Neural cell (in vitro differentiated cells): ENCODE measurements around the gene GPR107. TPM values are rescaled to one million over a fixed set of nuclear protein-coding genes. Genes with fewer than 3 reads are reported as not detected.

ENCODE experiments used
- H2AFZ ChIP-seq: fragments of 200-600, 300-800 bp; sonication (generic), shearing (Covaris generic); 2 replicates; pipeline ENCODE4 v1.6.0; 2014; ENCODE audit warnings: low read depth, mild to moderate bottlenecking, antibody characterized with exemption, low read length, moderate library complexity
- H3F3A ChIP-seq: fragments of 200-600 bp; shearing (Covaris generic); 2 replicates; pipeline ENCODE4 v1.6.1; 2016; ENCODE audit warnings: mild to moderate bottlenecking, moderate library complexity, mixed read lengths, antibody characterized with exemption, low read length; ENCODE audit not compliant: insufficient read depth, poor library complexity, severe bottlenecking
- H3K27ac ChIP-seq: fragments of 200-600, 300-800 bp; sonication (generic), shearing (Covaris generic); 2 replicates; pipeline ENCODE4 v1.5.1; 2014; ENCODE audit warnings: mild to moderate bottlenecking, low read length, moderate library complexity
- H3K27me3 ChIP-seq: fragments of 300-800, 200-600 bp; sonication (generic), shearing (Covaris generic); 2 replicates; pipeline ENCODE4 v1.6.0; 2014; ENCODE audit warnings: mild to moderate bottlenecking, low read depth, low read length, moderate library complexity; ENCODE audit not compliant: insufficient read depth
- H3K36me3 ChIP-seq: fragments of 300-800, 200-600 bp; sonication (generic), shearing (Covaris generic); 2 replicates; pipeline ENCODE4 v1.5.1; 2014; ENCODE audit warnings: mild to moderate bottlenecking, antibody characterized with exemption, low read length, moderate library complexity; ENCODE audit not compliant: insufficient read depth
- H3K4me2 ChIP-seq: fragments of 300-800, 200-600 bp; sonication (generic), shearing (Covaris generic); 2 replicates; pipeline ENCODE4 v1.6.0; 2014; ENCODE audit warnings: mild to moderate bottlenecking, low read length
- H3K4me3 ChIP-seq: fragments of 300-800, 200-600 bp; sonication (generic), shearing (Covaris generic); 2 replicates; pipeline ENCODE4 v1.5.1; 2014; ENCODE audit warnings: mild to moderate bottlenecking, low read length, moderate library complexity
- H3K79me2 ChIP-seq: fragments of 200-600 bp; shearing (Covaris generic); replicated peaks from 2 replicates; pipeline ENCODE4 v1.6.0; 2014; ENCODE audit warnings: mild to moderate bottlenecking, low read length, moderate library complexity; ENCODE audit not compliant: insufficient read depth
- H3K9ac ChIP-seq: fragments of 300-800, 200-600 bp; sonication (generic), shearing (Covaris generic); 2 replicates; pipeline ENCODE4 v1.6.1; 2016; ENCODE audit warnings: mild to moderate bottlenecking, low read length, mixed read lengths
- H3K9me2 ChIP-seq: fragments of 200-600 bp; shearing (Covaris generic); 2 replicates; pipeline ENCODE4 v1.6.1; 2016; ENCODE audit warnings: mild to moderate bottlenecking, low read length, mixed read lengths; ENCODE audit not compliant: insufficient read depth
- H3K9me3 ChIP-seq: fragments of 200-600, 300-800 bp; sonication (generic), shearing (Covaris generic); 2 replicates; pipeline ENCODE4 v1.6.1; 2016; ENCODE audit warnings: mild to moderate bottlenecking, mixed run types, low read length, moderate library complexity, mixed read lengths
- H4K20me1 ChIP-seq: fragments of 200-600 bp; shearing (Covaris generic); 2 replicates; pipeline ENCODE4 v1.6.1; 2016; ENCODE audit warnings: mild to moderate bottlenecking, mixed run types; ENCODE audit not compliant: insufficient read depth
- CTCF ChIP-seq: fragments of 450-650 bp; IDR thresholded peaks from 2 replicates; pipeline ENCODE4 v1.5.1; 2014; ENCODE audit warnings: antibody characterized with exemption, mild to moderate bottlenecking, moderate library complexity; ENCODE audit not compliant: poor library complexity, severe bottlenecking
- EZH2 ChIP-seq: fragments of 200-600, 300-800 bp; shearing (Covaris generic), sonication (generic); IDR thresholded peaks from 2 replicates; pipeline ENCODE4 v1.6.1; 2014; ENCODE audit warnings: antibody characterized with exemption, low read length, borderline replicate concordance, mild to moderate bottlenecking; ENCODE audit not compliant: insufficient read depth, poor library complexity, severe bottlenecking
- MXI1 ChIP-seq: fragments of 450-650 bp; conservative IDR thresholded peaks from 2 replicates; pipeline ENCODE4 v1.6.1; 2014; ENCODE audit warnings: antibody characterized with exemption, mild to moderate bottlenecking; ENCODE audit not compliant: poor library complexity, severe bottlenecking
- POLR2AphosphoS5 ChIP-seq: IDR thresholded peaks from 2 replicates; pipeline ENCODE4 v1.6.1; 2012
- REST ChIP-seq: IDR thresholded peaks from 2 replicates; pipeline ENCODE4 v1.6.1; 2012; ENCODE audit warnings: borderline replicate concordance
- SMC3 ChIP-seq: fragments of 450-650 bp; conservative IDR thresholded peaks from 2 replicates; pipeline ENCODE4 v1.6.1; 2014; ENCODE audit warnings: antibody characterized with exemption, mild to moderate bottlenecking, moderate library complexity; ENCODE audit not compliant: poor library complexity
- TAF1 ChIP-seq: IDR thresholded peaks from 2 replicates; pipeline ENCODE4 v1.6.1; 2012; ENCODE audit warnings: low read depth
- polyA plus RNA-seq: library from polyadenylated mRNA; depleted of rRNA; stranded (reverse); fragments of >200 nt; gene quantifications from 2 replicates; pipeline ENCODE4 v1.2.3, GENCODE V29; 2014

Gene GPR107
- polyA plus RNA-seq, 1 donor from 2014 or later: 21.5 TPM

DNA sequence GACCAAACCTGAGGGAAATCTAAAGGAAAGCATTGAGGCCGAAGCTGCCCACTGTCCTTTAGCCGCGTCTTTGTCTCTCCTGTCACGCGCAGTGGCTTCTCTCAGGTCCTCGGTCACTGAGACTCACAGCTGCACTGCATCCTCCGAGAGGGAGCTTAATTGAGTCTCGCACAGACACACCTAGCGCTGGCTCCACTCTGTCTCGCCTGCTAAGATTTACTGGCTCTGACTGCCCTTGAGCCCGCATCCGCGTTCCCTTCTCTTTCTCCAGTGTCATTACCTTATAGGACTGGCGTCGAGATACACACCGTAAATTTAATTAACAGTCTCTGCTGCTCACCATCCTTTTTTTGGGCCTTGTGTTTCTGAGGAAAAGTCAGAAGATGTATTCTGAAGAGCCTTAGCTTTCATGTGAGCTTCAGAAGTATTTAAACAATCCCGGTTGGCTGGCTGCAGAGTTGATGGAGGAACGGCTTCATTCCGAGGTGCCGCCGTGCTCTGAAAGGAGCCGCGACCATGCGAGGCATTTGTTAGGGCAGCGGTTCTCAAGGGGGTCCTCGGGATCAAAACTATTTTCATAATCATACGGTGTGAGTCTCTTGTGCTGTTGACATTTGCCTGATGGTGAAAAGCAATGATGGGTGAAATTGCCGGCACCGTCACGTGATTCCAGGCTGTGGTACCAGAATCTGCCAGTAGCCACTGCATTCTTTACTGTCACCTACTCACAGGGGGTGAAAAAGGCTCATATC, 58.3 kb downstream of the GPR107 start:
- H3F3A ChIP-seq: no peaks in the 10 kb centered on the region
- H3K4me2 ChIP-seq: no peak overlapping the region
- H3K27me3 ChIP-seq: no peaks in the 10 kb centered on the region
- no peaks in the 10 kb centered on the region for H4K20me1 ChIP-seq
- no peak overlapping the region for H3K27ac ChIP-seq
- H3K9me2 ChIP-seq: no peaks in the 10 kb centered on the region
- H3K9ac ChIP-seq: no peak overlapping the region
- TF ChIP-seq SMC3 (no peak), REST (no peak), POLR2AphosphoS5 (no peak), CTCF (no peak), EZH2 (no peak), TAF1 (no peak), MXI1 (no peak)
- no peaks in the 10 kb centered on the region for H3K9me3 ChIP-seq
- no peaks in the 10 kb centered on the region for H3K79me2 ChIP-seq
- H3K4me3 ChIP-seq: no peak overlapping the region
- H2AFZ ChIP-seq: no peak overlapping the region
- H3K36me3 ChIP-seq: no peaks in the 10 kb centered on the region

DNA sequence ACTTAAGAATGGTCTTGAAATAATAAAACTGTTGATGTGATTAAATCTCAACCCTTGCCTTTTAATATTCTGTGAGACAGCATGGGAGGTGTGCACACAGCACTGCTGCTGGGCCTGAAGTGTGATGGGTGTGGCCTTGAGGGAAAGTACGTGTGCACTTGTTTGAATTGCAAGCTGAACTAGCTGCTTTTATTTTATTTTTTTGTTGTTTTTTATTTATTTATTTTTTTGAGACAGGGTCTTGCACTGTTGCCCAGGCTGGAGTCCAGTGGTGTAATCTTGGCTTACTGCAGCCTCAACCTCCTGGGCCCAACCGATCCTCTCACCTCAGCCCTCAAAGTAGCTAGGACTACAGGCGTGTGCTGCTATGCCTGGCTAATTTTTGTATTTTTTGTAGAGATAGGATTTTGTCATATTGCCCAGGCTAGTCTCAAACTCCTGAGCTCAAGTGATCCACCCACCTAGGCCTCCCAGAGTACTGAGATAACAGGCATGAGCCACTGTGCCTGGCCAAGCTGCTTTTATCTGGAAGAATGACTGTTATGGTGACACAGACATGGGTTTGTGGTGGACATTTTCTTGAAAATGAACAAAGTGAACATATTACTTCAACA, 58.9 kb downstream of the GPR107 start:
- TF ChIP-seq CTCF: no peak
- TF ChIP-seq POLR2AphosphoS5: no peak
- no peak overlapping the region for H3K4me2 ChIP-seq
- no peaks in the 10 kb centered on the region for H3K36me3 ChIP-seq

More for the DNA sequence above, 58.9 kb downstream of the GPR107 start:
- no peak overlapping the region for H2AFZ ChIP-seq
- H3K9me3 ChIP-seq: no peaks in the 10 kb centered on the region
- no peaks in the 10 kb centered on the region for H3K27me3 ChIP-seq
- H4K20me1 ChIP-seq: no peaks in the 10 kb centered on the region
- H3K79me2 ChIP-seq: no peaks in the 10 kb centered on the region
- no peak overlapping the region for H3K27ac ChIP-seq
- no peak overlapping the region for H3K9ac ChIP-seq
- H3K9me2 ChIP-seq: no peaks in the 10 kb centered on the region
- H3F3A ChIP-seq: no peaks in the 10 kb centered on the region
- H3K4me3 ChIP-seq: no peak overlapping the region
